Skeletal muscle satellite cell (primary cell): ENCODE measurements around the gene CFAP99.
"Not testable (repeated sequence)": the region's sequence is repeated elsewhere in the genome, so short reads cannot be mapped to it uniquely, and the experiment has no call there.

Experiments used
- H3K27me3 ChIP-seq: 2 replicates; pipeline ENCODE4 v1.7.0; 2013; ENCODE audit warnings: low read length; ENCODE audit not compliant: control insufficient read depth, insufficient read depth
- H3K36me3 ChIP-seq: 2 replicates; pipeline ENCODE4 v1.7.0; 2013; ENCODE audit warnings: mild to moderate bottlenecking, control low read depth, low read length; ENCODE audit not compliant: insufficient read depth
- H3K4me1 ChIP-seq: 2 replicates; pipeline ENCODE4 v1.7.0; 2013; ENCODE audit warnings: low read length; ENCODE audit not compliant: control insufficient read depth, insufficient read depth
- H3K4me2 ChIP-seq: 2 replicates; pipeline ENCODE4 v1.7.0; 2013; ENCODE audit warnings: mild to moderate bottlenecking, low read length
- H3K4me3 ChIP-seq: 2 replicates; pipeline ENCODE4 v1.7.0; 2013; ENCODE audit warnings: low read length
- H3K9ac ChIP-seq: 2 replicates; pipeline ENCODE4 v1.7.0; 2013; ENCODE audit warnings: mild to moderate bottlenecking, low read depth, low read length, moderate library complexity
- H3K9me3 ChIP-seq: replicated peaks from 2 replicates; pipeline ENCODE4 v1.7.0; 2013; ENCODE audit warnings: mild to moderate bottlenecking, control low read depth, low read length

CFAP99 gene

DNA sequence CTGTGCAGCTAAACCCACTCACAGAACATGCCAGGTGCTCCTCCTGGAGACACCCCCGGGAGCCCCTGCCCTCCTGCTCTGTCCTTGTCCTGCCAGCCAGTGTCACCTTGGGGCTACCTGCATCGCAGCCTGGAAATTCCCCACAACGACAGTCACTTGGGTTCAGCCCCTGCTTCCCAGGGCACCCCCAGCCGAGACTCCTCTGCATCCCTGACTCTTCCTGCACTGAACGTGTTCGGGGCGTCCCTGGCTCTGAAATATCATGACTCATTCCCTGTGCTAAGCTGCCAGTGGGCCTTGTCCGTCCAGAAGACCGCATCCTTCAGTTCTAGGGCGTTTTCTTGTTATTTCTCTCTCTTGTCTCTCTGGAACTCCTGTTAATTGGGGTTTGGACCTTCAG lies 5.8 kb downstream of the CFAP99 start:
- H3K36me3 ChIP-seq: no peaks in the 10 kb centered on the region
- H3K4me1 ChIP-seq: no peaks in the 10 kb centered on the region
- no peak overlapping the region for H3K9ac ChIP-seq
- peaks cover 29% of the 10 kb centered on the region for H3K27me3 ChIP-seq
- no peaks in the 10 kb centered on the region for H3K9me3 ChIP-seq
- H3K4me2 ChIP-seq: no peak overlapping the region
- H3K4me3 ChIP-seq: no peak overlapping the region

- H3K27me3 ChIP-seq: peaks cover 19% of the 10 kb centered on the region
- no peaks in the 10 kb centered on the region for H3K4me1 ChIP-seq
- no peak overlapping the region for H3K4me2 ChIP-seq
- H3K4me3 ChIP-seq: no peak overlapping the region
- no peaks in the 10 kb centered on the region for H3K36me3 ChIP-seq
- H3K9ac ChIP-seq: no peak overlapping the region
- no peaks in the 10 kb centered on the region for H3K9me3 ChIP-seq
These were observed 6.8 kb downstream of the CFAP99 start for GRCh38 chr4:2425386-2426068.

GRCh38 chr4:2426069-2426397 lies 7.3 kb downstream of the CFAP99 start:
- no peaks in the 10 kb centered on the region for H3K4me1 ChIP-seq
- no peaks in the 10 kb centered on the region for H3K9me3 ChIP-seq
- peaks cover 14% of the 10 kb centered on the region for H3K27me3 ChIP-seq
- H3K4me2 ChIP-seq: no peak overlapping the region
- H3K36me3 ChIP-seq: no peaks in the 10 kb centered on the region
- no peak overlapping the region for H3K9ac ChIP-seq
- no peak overlapping the region for H3K4me3 ChIP-seq

- Histone ChIP-seq H3K4me3 (no peak overlapping the region), H3K9me3 (no peaks in the 10 kb centered on the region), H3K27me3 (peaks cover 11% of the 10 kb centered on the region), H3K36me3 (no peaks in the 10 kb centered on the region), H3K4me2 (no peak overlapping the region), H3K9ac (no peak overlapping the region), H3K4me1 (no peaks in the 10 kb centered on the region)
These were observed 8.0 kb downstream of the CFAP99 start for GRCh38 chr4:2426711-2427275.

DNA sequence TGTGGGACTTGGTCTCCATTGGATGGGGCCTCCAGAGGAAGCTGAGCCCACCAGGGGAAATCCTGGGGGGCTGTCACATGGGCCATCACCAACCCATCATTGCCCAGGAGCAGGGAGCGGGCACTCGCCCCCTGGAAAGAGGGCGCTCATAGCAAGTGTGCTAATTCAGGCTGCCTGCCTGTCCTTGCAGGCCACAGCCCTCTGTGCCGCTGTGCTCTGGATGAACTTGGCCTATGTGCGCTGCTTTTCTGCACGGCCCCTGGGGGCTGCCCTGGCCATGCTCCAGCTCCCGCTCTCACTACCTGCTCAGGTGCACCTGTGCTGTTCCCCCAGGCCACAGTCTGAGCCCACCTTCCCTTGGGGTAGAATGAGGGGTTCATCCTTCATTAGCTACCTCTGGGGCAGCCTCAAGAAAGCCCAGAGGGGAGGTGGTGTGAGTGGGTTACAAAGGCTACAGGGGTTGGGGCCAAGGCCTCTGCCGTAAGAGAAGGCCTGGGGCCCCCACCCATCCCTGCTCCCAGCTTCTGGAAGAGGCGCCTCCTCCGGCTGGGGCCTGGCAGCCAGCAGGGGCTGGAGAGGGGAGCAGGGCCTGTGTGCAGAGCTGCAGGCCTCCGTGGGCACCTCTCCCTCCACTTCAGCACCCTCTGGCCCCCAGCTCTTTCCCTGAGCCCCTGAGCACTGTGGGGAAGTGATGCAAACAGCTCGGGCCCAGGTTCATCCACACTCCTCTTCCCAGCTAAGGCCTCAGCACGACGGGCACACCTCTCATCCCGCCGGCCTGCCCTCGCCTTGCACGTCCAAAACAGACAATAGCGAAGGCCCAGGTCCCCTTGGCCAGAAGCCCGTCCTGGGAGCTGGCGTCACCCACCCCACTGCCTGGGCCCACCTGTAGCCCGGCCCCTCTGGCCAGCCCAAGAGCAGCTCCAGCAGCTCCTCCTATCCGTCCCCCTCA lies 8.9 kb downstream of the CFAP99 start:
- H3K4me3 ChIP-seq: no peak overlapping the region
- no peak overlapping the region for H3K9ac ChIP-seq
- peaks cover 2% of the 10 kb centered on the region for H3K27me3 ChIP-seq
- H3K4me1 ChIP-seq: no peaks in the 10 kb centered on the region
- no peaks in the 10 kb centered on the region for H3K36me3 ChIP-seq
- H3K4me2 ChIP-seq: no peak overlapping the region
- no peaks in the 10 kb centered on the region for H3K9me3 ChIP-seq

- peaks cover 8% of the 10 kb centered on the region for H3K4me1 ChIP-seq
- H3K4me2 ChIP-seq: no peak overlapping the region
- no peaks in the 10 kb centered on the region for H3K27me3 ChIP-seq
- no peak overlapping the region for H3K9ac ChIP-seq
- H3K4me3 ChIP-seq: no peak overlapping the region
- H3K9me3 ChIP-seq: no peaks in the 10 kb centered on the region
- H3K36me3 ChIP-seq: no peaks in the 10 kb centered on the region
These were observed 9.9 kb downstream of the CFAP99 start for GRCh38 chr4:2428496-2429213.

DNA sequence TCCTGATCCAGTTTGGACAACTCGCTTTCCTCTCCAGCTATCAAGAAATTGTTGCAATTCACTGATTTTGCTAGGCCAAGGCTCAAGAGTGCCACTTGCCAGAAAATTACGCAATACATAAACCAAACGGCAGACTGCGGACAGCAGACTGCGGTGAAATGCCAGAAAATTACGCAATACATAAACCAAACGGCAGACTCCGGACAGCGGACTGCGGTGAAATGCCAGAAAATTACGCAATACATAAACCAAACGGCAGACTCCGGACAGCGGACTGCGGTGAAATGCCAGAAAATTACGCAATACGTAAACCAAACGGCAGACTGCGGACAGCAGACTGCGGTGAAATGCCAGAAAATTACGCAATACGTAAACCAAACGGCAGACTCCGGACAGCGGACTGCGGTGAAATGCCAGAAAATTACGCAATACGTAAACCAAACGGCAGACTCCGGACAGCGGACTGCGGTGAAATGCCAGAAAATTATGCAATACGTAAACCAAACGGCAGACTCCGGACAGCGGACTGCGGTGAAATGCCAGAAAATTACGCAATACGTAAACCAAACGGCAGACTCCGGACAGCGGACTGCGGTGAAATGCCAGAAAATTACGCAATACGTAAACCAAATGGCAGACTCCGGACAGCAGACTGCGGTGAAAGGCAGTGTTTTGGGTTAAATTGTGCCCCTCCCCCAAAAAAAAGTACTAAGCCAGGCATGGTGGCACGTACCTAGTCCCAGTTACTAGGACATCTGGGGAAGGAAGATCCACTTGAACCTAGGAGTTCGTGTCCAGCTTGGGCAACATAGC lies 11.4 kb downstream of the CFAP99 start:
- not testable (repeated sequence) for H3K27me3 ChIP-seq, H3K36me3 ChIP-seq, H3K4me3 ChIP-seq, H3K9ac ChIP-seq, H3K4me2 ChIP-seq, H3K9me3 ChIP-seq
- H3K4me1 ChIP-seq: peaks cover 13% of the 10 kb centered on the region

DNA sequence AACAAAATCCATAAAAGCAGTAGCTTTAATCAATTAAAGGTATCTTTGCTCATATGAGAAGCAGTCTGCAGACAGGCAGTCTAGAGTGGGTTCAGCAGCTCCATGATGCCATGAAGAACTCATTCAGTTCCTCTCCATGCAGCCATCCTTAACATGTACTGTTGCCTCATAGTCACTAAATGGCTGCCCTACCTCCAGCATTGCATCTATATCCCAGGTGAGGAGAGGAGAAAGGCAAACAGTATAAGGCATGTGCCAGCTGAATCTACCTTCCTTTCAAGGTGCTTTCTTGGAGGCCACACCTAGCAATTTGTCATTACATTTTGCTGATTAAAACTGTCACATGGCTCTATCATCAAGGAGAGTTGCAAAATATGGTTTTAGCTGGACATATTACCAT lies 13.2 kb downstream of the CFAP99 start:
- H3K9me3 ChIP-seq: no peaks in the 10 kb centered on the region
- H3K27me3 ChIP-seq: peaks cover 3% of the 10 kb centered on the region
- H3K9ac ChIP-seq: no peak overlapping the region
- H3K36me3 ChIP-seq: no peaks in the 10 kb centered on the region
- peaks cover 13% of the 10 kb centered on the region for H3K4me1 ChIP-seq
- H3K4me3 ChIP-seq: no peak overlapping the region
- H3K4me2 ChIP-seq: no peak overlapping the region

DNA sequence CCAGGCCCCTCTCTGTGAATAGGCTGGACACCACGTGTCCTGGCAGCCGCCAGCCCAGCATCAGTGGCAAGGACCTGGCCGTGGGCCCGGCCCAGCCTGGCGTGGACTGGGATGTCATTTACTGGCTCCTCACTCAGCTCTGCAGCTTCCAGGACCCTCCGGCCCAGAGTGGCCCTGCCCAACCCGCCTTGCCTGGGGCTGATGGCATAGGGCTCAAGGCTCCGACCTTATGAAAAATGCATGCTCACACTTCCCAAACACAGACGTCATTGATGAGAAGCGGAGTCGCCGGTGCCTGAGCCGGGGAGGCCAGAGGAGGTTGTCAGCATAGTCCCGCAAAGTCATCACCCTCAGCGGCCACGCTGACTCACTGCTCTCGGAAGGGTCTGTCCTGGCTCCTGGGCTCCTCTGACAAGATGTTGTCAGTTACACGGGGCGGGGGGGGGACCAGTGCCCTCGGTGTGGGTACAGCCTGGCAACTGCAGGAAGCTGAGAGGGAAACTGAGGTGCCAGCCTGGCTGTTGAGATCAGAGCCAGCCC lies 14.3 kb downstream of the CFAP99 start:
- peak overlapping the region; percentile 22 for H3K9ac ChIP-seq
- H3K27me3 ChIP-seq: peaks cover 3% of the 10 kb centered on the region
- no peaks in the 10 kb centered on the region for H3K36me3 ChIP-seq
- no peaks in the 10 kb centered on the region for H3K9me3 ChIP-seq
- no peak overlapping the region for H3K4me3 ChIP-seq
- peaks cover 13% of the 10 kb centered on the region for H3K4me1 ChIP-seq
- peak overlapping the region; percentile 58 for H3K4me2 ChIP-seq

- Histone ChIP-seq H3K36me3 (no peaks in the 10 kb centered on the region), H3K4me3 (no peak overlapping the region), H3K4me2 (peak overlapping the region; percentile 58), H3K9ac (peak overlapping the region; percentile 22), H3K27me3 (peaks cover 3% of the 10 kb centered on the region), H3K9me3 (no peaks in the 10 kb centered on the region), H3K4me1 (peaks cover 13% of the 10 kb centered on the region)
These were observed 15.0 kb downstream of the CFAP99 start for GRCh38 chr4:2433609-2434350.
